H1 (cell line): Measurements from ENCODE around the gene CABLES2. TPM values are rescaled to one million over a fixed set of nuclear protein-coding genes. Genes with fewer than 3 reads are reported as not detected.

ENCODE experiments used
- CTCF ChIA-PET: fragments of 300-600 bp; sonication (Branson Sonifier 250); formaldehyde crosslinking; loops from one replicate; lab custom pipeline; 2021; ENCODE audit not compliant: partially characterized antibody; lab: Charles Lee
- POLR2A ChIA-PET: fragments of 300-600 bp; sonication (Branson Sonifier 250); formaldehyde crosslinking; loops from one replicate; lab custom pipeline; 2021; ENCODE audit warnings: inconsistent platforms; ENCODE audit not compliant: partially characterized antibody; lab: Charles Lee
- DNase-seq, 2 experiments: peaks; one replicate each; pipeline versions ENCODE4 v3.0.0 to v3.0.0-alpha.2; 2010 to 2022; ENCODE audit warnings: low spot score in 2 of 2, low read depth in 1 of 2, mixed read lengths in 1 of 2
- FAIRE-seq: peaks from 2 replicates; lab custom pipeline; 2011; peaks lifted over from hg19 to GRCh38; lab: Jason Lieb, UNC
- H2AFZ ChIP-seq: 2 replicates; pipeline ENCODE4 v1.8.1; 2012; ENCODE audit warnings: low read length, inconsistent platforms
- H2AK5ac ChIP-seq: 2 replicates; pipeline ENCODE4 v1.6.1; 2013; ENCODE audit warnings: low read depth, low read length
- H2BK120ac ChIP-seq: replicated peaks from 2 replicates; pipeline ENCODE3; 2013; ENCODE audit warnings: low read depth, low read length, inconsistent platforms
- H2BK12ac ChIP-seq: 2 replicates; pipeline ENCODE4 v1.6.1; 2013; ENCODE audit warnings: low read depth, low read length
- H2BK15ac ChIP-seq: 2 replicates; pipeline ENCODE4 v1.6.1; 2013; ENCODE audit warnings: low read length
- H2BK20ac ChIP-seq: 2 replicates; pipeline ENCODE4 v1.6.1; 2013; ENCODE audit warnings: low read length
- H2BK5ac ChIP-seq: 2 replicates; pipeline ENCODE4 v1.6.1; 2013; ENCODE audit warnings: low read depth, low read length
- H3K14ac ChIP-seq: 2 replicates; pipeline ENCODE4 v1.6.1; 2013; ENCODE audit warnings: inconsistent platforms; ENCODE audit not compliant: insufficient read length
- H3K18ac ChIP-seq: 2 replicates; pipeline ENCODE4 v1.6.1; 2013; ENCODE audit warnings: low read length; ENCODE audit errors: extremely low read depth
- H3K23ac ChIP-seq: 2 replicates; pipeline ENCODE4 v1.6.1; 2013; ENCODE audit warnings: inconsistent platforms; ENCODE audit not compliant: insufficient read length
- H3K23me2 ChIP-seq: 2 replicates; pipeline ENCODE4 v1.6.1; 2013; ENCODE audit warnings: low read depth, low read length
- H3K27ac ChIP-seq: 2 replicates; pipeline ENCODE4 v1.6.1; 2011; ENCODE audit warnings: low read depth, low read length, inconsistent platforms
- H3K27me3 ChIP-seq, 4 experiments: replicated peaks in 1 of 4; 1 replicate in 1 of 4; 2 replicates in 3 of 4; pipeline versions ENCODE4 v1.6.1 to v1.8.1; 2011 to 2013; ENCODE audit warnings: low read length in 3 of 4, mild to moderate bottlenecking in 3 of 4, inconsistent platforms in 2 of 4, mixed read lengths in 2 of 4, moderate library complexity in 1 of 4; ENCODE audit not compliant: control insufficient read depth in 3 of 4, insufficient read depth in 3 of 4; ENCODE audit errors: extremely low read depth in 1 of 4
- H3K36me3 ChIP-seq, 4 experiments: 2 replicates each; pipeline versions ENCODE4 v1.6.1 to v1.8.1; 2011 to 2013; ENCODE audit warnings: mild to moderate bottlenecking in 4 of 4, low read length in 3 of 4, moderate library complexity in 2 of 4, control low read depth in 1 of 4, inconsistent platforms in 1 of 4; ENCODE audit not compliant: insufficient read depth in 4 of 4, control insufficient read depth in 2 of 4
- H3K4ac ChIP-seq: replicated peaks from 2 replicates; pipeline ENCODE3; 2013; ENCODE audit warnings: low read length, low read depth, mixed read lengths, inconsistent platforms; ENCODE audit not compliant: insufficient read length
- H3K4me1 ChIP-seq, 4 experiments: replicated peaks in 1 of 4; 1 replicate in 1 of 4; 2 replicates in 3 of 4; pipeline versions ENCODE4 v1.6.1 to v1.8.1; 2011 to 2013; ENCODE audit warnings: low read length in 3 of 4, inconsistent platforms in 2 of 4, mixed read lengths in 1 of 4; ENCODE audit not compliant: insufficient read depth in 4 of 4, control insufficient read depth in 3 of 4
- H3K4me2 ChIP-seq, 2 experiments: 2 replicates each; pipeline versions ENCODE4 v1.6.1 to v1.8.1; 2011 to 2013; ENCODE audit warnings: low read depth in 2 of 2, low read length in 2 of 2, control low read depth in 1 of 2, inconsistent platforms in 1 of 2, mild to moderate bottlenecking in 1 of 2; ENCODE audit not compliant: insufficient read depth in 1 of 2
- H3K4me3 ChIP-seq, 4 experiments: fragments of 200-600, 300-600 bp in 1 of 4; sonication (generic), shearing (Covaris generic), sonication (Bioruptor Twin) in 1 of 4; 2 replicates each; pipeline versions ENCODE4 v1.5.1 to v1.8.1; 2011 to 2016; ENCODE audit warnings: low read length in 4 of 4, low read depth in 3 of 4, control low read depth in 2 of 4, inconsistent platforms in 2 of 4, mild to moderate bottlenecking in 2 of 4, mixed read lengths in 1 of 4, moderate library complexity in 1 of 4; ENCODE audit not compliant: insufficient read depth in 2 of 4; ENCODE audit errors: extremely low read depth in 1 of 4
- H3K56ac ChIP-seq: replicated peaks from 2 replicates; pipeline ENCODE3; 2013; ENCODE audit warnings: low read depth, mild to moderate bottlenecking, mixed read lengths, low read length, inconsistent platforms; ENCODE audit not compliant: insufficient read length
- H3K79me1 ChIP-seq: 2 replicates; pipeline ENCODE4 v1.6.1; 2013; ENCODE audit warnings: low read depth, low read length, control low read depth
- H3K79me2 ChIP-seq, 2 experiments: 2 replicates each; pipeline versions ENCODE4 v1.6.1 to v1.8.1; 2012 to 2013; ENCODE audit warnings: low read length in 2 of 2, mild to moderate bottlenecking in 2 of 2, inconsistent platforms in 1 of 2; ENCODE audit not compliant: insufficient read depth in 2 of 2, control insufficient read depth in 1 of 2
- H3K9ac ChIP-seq, 4 experiments: replicated peaks in 1 of 4; 1 replicate in 1 of 4; 2 replicates in 3 of 4; pipeline versions ENCODE4 v1.6.1 to v1.8.1; 2011 to 2013; ENCODE audit warnings: low read depth in 3 of 4, low read length in 3 of 4, control low read depth in 2 of 4, mild to moderate bottlenecking in 2 of 4, moderate library complexity in 2 of 4, inconsistent platforms in 1 of 4; ENCODE audit errors: extremely low read depth in 1 of 4
- H3K9me3 ChIP-seq, 2 experiments: 2 replicates each; pipeline versions ENCODE4 v1.6.1 to v1.8.1; 2012 to 2013; ENCODE audit warnings: mild to moderate bottlenecking in 2 of 2, moderate library complexity in 2 of 2, control low read depth in 1 of 2, inconsistent platforms in 1 of 2, low read depth in 1 of 2, low read length in 1 of 2, mixed read lengths in 1 of 2; ENCODE audit not compliant: insufficient read depth in 2 of 2
- H4K20me1 ChIP-seq, 2 experiments: replicated peaks in 1 of 2; 2 replicates each; pipeline versions ENCODE3 to v1.8.1; 2011 to 2013; ENCODE audit warnings: inconsistent platforms in 2 of 2, low read length in 2 of 2, mild to moderate bottlenecking in 1 of 2; ENCODE audit not compliant: insufficient read depth in 2 of 2, control insufficient read depth in 1 of 2
- H4K5ac ChIP-seq: 2 replicates; pipeline ENCODE4 v1.6.1; 2013; ENCODE audit warnings: low read length, low read depth, mixed read lengths, inconsistent platforms; ENCODE audit not compliant: insufficient read length
- H4K8ac ChIP-seq: 2 replicates; pipeline ENCODE4 v1.8.0; 2013; ENCODE audit warnings: mild to moderate bottlenecking, moderate library complexity, low read length, inconsistent platforms; ENCODE audit not compliant: insufficient read depth; ENCODE audit errors: extremely low read depth
- H4K91ac ChIP-seq: replicated peaks from 2 replicates; pipeline ENCODE3; 2013; ENCODE audit warnings: low read length, mixed read lengths, inconsistent platforms; ENCODE audit not compliant: insufficient read length
- ASH2L ChIP-seq: fragments of 200-600, 300-600 bp; sonication (generic); IDR thresholded peaks from one replicate; pipeline ENCODE4 v1.7.1; 2017; ENCODE audit warnings: low read length
- KDM4A ChIP-seq: IDR thresholded peaks from one replicate; pipeline ENCODE4 v1.7.1; 2012; ENCODE audit warnings: low read depth, mild to moderate bottlenecking, moderate library complexity, low read length, inconsistent platforms; ENCODE audit not compliant: severe bottlenecking
- PHF8 ChIP-seq: fragments of 200-600 bp; sonication (generic); conservative IDR thresholded peaks from 2 replicates; pipeline ENCODE4 v1.7.1; 2012; ENCODE audit warnings: low read depth, mild to moderate bottlenecking, inconsistent platforms, low read length, moderate library complexity
- POU5F1 ChIP-seq: IDR thresholded peaks from 2 replicates; pipeline ENCODE4 v1.6.1; 2011; ENCODE audit warnings: low read depth, mild to moderate bottlenecking, low read length, moderate library complexity
- SP1 ChIP-seq: IDR thresholded peaks from 2 replicates; pipeline ENCODE4 v1.6.1; 2011; ENCODE audit warnings: low read depth, low read length
- SUZ12 ChIP-seq: fragments of 200-600 bp; sonication (generic); IDR thresholded peaks from 2 replicates; pipeline ENCODE4 v1.6.1; 2012; ENCODE audit warnings: mild to moderate bottlenecking, inconsistent platforms, low read length, moderate library complexity, mixed read lengths
- YY1 ChIP-seq: IDR thresholded peaks from 2 replicates; pipeline ENCODE4 v1.6.1; 2011; ENCODE audit warnings: low read depth, mild to moderate bottlenecking, low read length
- WGBS, 2 experiments: shearing (Covaris generic) in 1 of 2; methylation state at CpG; one replicate each; pipeline versions ENCODE4 v1.1.6 to v1.1.7; 2013 to 2015; ENCODE audit warnings: low lambda C conversion rate in 2 of 2, mixed read lengths in 2 of 2, inconsistent platforms in 1 of 2, low coverage in 1 of 2, missing lambda C conversion rate in 1 of 2; ENCODE audit not compliant: insufficient replicate concordance in 2 of 2, insufficient coverage in 1 of 2, insufficient read length in 1 of 2; ENCODE audit errors: extremely low coverage in 1 of 2, missing lambda C conversion rate in 1 of 2; 5-methylcytosine and 5-hydroxymethylcytosine counted together
- polyA plus RNA-seq, 7 experiments: library from polyadenylated mRNA; depleted of rRNA in 3 of 7; stranded (reverse) in 5 of 7; unstranded in 2 of 7; fragments of >200 nt in 5 of 7; fragments of 200-250 nt in 2 of 7; gene quantifications; 1 replicate in 5 of 7; 2 replicates in 1 of 7; 4 replicates in 1 of 7; pipeline versions ENCODE4 v1.2.1 to v1.2.3, GENCODE V29; 2011 to 2013; ENCODE audit warnings: missing spikeins in 2 of 7, mixed read lengths in 2 of 7
- total RNA-seq: library from RNA; stranded (reverse); fragmentation: NEBNext Ultra II Directional; extraction: Animal tissue kit (Norgen Biotek cat#: 25700); gene quantifications from 2 replicates; pipeline ENCODE4 v1.2.1, GENCODE V29; 2021
- TF ChIP-seq, protein P1 (sequence below), 3 experiments: IDR thresholded peaks; 1 replicate in 2 of 3; 2 replicates in 1 of 3; pipeline versions ENCODE4 v1.5.1 to v1.6.1; 2011; ENCODE audit warnings: low read length in 3 of 3, mild to moderate bottlenecking in 3 of 3, inconsistent platforms in 2 of 3, low read depth in 1 of 3, moderate library complexity in 1 of 3; ENCODE audit not compliant: insufficient read depth in 1 of 3; ENCODE audit errors: control extremely low read depth in 1 of 3
- TF ChIP-seq, protein P2 (sequence below): IDR thresholded peaks from 2 replicates; pipeline ENCODE4 v1.6.1; 2011; ENCODE audit warnings: low read length, improper control_type of control experiment

Gene CABLES2
- total and polyA plus RNA-seq, 2 of the 8 experiments (the other 6 are each of a cell fraction or from before 2014, with no cell fraction given) = 8.0 to 8.8 TPM

DNA sequence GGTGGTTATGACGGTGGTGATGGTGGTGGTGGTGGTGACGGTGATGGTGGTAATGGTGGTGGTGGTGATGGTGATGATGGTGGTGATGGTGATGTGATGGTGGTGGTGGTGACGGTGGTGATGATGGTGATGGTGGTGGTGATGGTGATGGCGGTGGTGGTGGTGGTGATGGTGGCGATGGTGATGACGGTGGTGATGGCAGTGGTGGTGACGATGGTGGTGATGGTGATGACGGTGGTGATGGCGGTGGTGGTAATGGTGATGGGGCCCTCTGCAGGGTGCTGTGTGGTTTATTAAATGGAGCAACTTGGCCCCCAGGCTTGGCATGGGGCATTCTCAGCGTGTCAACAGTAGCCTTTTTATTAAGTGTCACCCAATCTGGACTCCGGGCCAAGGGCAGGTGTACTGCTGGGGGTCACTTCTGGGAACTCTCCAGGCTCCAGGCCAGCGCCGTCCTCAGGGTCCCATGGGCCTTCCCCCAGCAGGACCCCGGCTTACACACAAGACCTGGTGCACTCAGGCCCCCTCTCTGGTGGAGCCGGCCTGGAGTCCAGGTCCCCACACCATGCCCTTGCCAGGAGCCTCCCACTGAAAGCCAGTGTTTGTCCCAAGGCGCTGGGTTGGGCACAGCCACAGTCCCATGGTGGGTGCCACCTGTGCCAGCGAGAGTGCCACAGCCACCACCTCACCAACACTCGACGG is 8.8 kb downstream of the CABLES2 start:
- no peak overlapping the region for H2AK5ac ChIP-seq
- CTCF ChIA-PET = interaction anchor here (0.6 kb wide), 1 partner anchor 13 kb away, joined by 4 read pairs; no protein-coding TSS in a partner anchor
- H3K79me2 ChIP-seq = no peaks in the 10 kb centered on the region
- H3K79me1 ChIP-seq = no peaks in the 10 kb centered on the region; the same call in 1 of the 2 replicates
- no peaks in the 10 kb centered on the region for H3K27me3 ChIP-seq
- POLR2A ChIA-PET = interaction anchor here (7.7 kb wide), 1 partner anchor 8 kb away, joined by 105 read pairs; the partner anchor contains the start of gene RPS21
- no peak overlapping the region; the same call in 1 of the 2 replicates for H4K8ac ChIP-seq
- no peaks in the 10 kb centered on the region for H3K36me3 ChIP-seq
- peaks cover 0 to 7% of the 10 kb centered on the region in 2 experiments for H4K20me1 ChIP-seq
- no peak overlapping the region for H3K9ac ChIP-seq
- no peak overlapping the region for H3K14ac ChIP-seq
- DNase-seq (no peak), FAIRE-seq (no peak)
- H2BK20ac ChIP-seq = no peak overlapping the region
- peaks cover 0 to 5% (median 3%) of the 10 kb centered on the region in 4 experiments; a peak in 5 of 7 replicates for H3K4me1 ChIP-seq
- no peak overlapping the region for H3K23ac ChIP-seq
- no peak overlapping the region for H2BK12ac ChIP-seq
- no peak overlapping the region for H3K4ac ChIP-seq
- no peak overlapping the region for H3K56ac ChIP-seq
- no peak overlapping the region for H3K4me2 ChIP-seq
- 91% methylated on average over 13 of the region's 19 CpGs; no CpG with 5 or more reads in 1 of the 2 experiments for WGBS, 2 experiments
- no peak overlapping the region for H2BK5ac ChIP-seq
- no peak overlapping the region for H3K27ac ChIP-seq
- no peak overlapping the region for H4K5ac ChIP-seq
- H3K9me3 ChIP-seq = peaks cover 0 to 2% of the 10 kb centered on the region in 2 experiments; a peak in 1 of 4 replicates
- no peak overlapping the region for H3K4me3 ChIP-seq
- peaks cover 6% of the 10 kb centered on the region; the same call in 1 of the 2 replicates for H3K23me2 ChIP-seq
- H4K91ac ChIP-seq = no peak overlapping the region
- H3K18ac ChIP-seq = no peak overlapping the region
- no peak overlapping the region for H2BK15ac ChIP-seq
- no peak overlapping the region for H2BK120ac ChIP-seq
- no peak overlapping the region for H2AFZ ChIP-seq
- TF ChIP-seq SUZ12 (no peak), KDM4A (no peak), ASH2L (no peak), PHF8 (no peak), YY1 (no peak), POU5F1 (no peak), SP1 (no peak)
- TF ChIP-seq, protein P1, sequence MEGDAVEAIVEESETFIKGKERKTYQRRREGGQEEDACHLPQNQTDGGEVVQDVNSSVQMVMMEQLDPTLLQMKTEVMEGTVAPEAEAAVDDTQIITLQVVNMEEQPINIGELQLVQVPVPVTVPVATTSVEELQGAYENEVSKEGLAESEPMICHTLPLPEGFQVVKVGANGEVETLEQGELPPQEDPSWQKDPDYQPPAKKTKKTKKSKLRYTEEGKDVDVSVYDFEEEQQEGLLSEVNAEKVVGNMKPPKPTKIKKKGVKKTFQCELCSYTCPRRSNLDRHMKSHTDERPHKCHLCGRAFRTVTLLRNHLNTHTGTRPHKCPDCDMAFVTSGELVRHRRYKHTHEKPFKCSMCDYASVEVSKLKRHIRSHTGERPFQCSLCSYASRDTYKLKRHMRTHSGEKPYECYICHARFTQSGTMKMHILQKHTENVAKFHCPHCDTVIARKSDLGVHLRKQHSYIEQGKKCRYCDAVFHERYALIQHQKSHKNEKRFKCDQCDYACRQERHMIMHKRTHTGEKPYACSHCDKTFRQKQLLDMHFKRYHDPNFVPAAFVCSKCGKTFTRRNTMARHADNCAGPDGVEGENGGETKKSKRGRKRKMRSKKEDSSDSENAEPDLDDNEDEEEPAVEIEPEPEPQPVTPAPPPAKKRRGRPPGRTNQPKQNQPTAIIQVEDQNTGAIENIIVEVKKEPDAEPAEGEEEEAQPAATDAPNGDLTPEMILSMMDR (IDR thresholded peaks at IDR 0.05; ENCODE audit: control extremely low read depth in 1 of 3, insufficient read depth in 1 of 3, low read depth in 1 of 3, low read length in 3 of 3) = no peak
- TF ChIP-seq, protein P2, sequence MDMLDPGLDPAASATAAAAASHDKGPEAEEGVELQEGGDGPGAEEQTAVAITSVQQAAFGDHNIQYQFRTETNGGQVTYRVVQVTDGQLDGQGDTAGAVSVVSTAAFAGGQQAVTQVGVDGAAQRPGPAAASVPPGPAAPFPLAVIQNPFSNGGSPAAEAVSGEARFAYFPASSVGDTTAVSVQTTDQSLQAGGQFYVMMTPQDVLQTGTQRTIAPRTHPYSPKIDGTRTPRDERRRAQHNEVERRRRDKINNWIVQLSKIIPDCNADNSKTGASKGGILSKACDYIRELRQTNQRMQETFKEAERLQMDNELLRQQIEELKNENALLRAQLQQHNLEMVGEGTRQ = no peak
